ENCODE results near the gene TMEM121.

Gene TMEM121

GRCh38 chr14:105532735-105533141 lies 6.4 kb downstream of the TMEM121 start:
- peak; percentile 8 for DNase-seq
- Histone ChIP-seq H3K27ac (no peak overlapping the region), H3K27me3 (replicated peaks) (no peaks in the 10 kb centered on the region), H3K4me3 (ENCODE audit: low read depth, low read length) (no peak overlapping the region), H3K36me3 (replicated peaks) (no peaks in the 10 kb centered on the region)
- TF ChIP-seq, protein P1, sequence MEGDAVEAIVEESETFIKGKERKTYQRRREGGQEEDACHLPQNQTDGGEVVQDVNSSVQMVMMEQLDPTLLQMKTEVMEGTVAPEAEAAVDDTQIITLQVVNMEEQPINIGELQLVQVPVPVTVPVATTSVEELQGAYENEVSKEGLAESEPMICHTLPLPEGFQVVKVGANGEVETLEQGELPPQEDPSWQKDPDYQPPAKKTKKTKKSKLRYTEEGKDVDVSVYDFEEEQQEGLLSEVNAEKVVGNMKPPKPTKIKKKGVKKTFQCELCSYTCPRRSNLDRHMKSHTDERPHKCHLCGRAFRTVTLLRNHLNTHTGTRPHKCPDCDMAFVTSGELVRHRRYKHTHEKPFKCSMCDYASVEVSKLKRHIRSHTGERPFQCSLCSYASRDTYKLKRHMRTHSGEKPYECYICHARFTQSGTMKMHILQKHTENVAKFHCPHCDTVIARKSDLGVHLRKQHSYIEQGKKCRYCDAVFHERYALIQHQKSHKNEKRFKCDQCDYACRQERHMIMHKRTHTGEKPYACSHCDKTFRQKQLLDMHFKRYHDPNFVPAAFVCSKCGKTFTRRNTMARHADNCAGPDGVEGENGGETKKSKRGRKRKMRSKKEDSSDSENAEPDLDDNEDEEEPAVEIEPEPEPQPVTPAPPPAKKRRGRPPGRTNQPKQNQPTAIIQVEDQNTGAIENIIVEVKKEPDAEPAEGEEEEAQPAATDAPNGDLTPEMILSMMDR (IDR thresholded peaks at IDR 0.05; ENCODE audit: low read depth, low read length, missing control alignments): peak; percentile 66
- in situ Hi-C loops (cut with HindIII; ENCODE audit: low pct_ligation_motif_present, low sequenced_read_pairs): no loop called here

DNA sequence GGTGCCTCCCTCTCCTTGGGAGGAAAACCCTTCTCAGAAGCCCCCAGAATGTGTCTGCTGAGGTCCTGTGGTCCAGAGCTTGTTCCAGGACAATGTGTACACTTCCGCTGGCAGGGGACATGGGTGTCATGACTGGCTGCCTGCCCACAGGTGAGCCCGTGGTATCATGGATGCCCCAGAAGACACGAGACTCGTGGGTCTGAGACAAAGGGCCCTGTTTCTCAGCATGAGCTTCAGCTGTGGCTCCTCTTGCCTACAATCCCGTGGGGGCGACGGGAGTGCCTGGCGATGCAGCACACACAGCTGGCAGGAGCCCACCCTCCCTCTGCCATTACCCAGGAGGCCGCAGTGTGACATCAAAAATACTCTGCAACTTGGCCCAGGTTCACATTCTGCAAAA lies 7.0 kb downstream of the TMEM121 start:
- Histone ChIP-seq H3K27ac (no peak overlapping the region), H3K4me3 (ENCODE audit: low read depth, low read length) (no peak overlapping the region), H3K36me3 (replicated peaks) (no peaks in the 10 kb centered on the region), H3K27me3 (replicated peaks) (no peaks in the 10 kb centered on the region)
- TF ChIP-seq, protein P1 (IDR thresholded peaks at IDR 0.05; ENCODE audit: low read depth, low read length, missing control alignments): no peak
- in situ Hi-C loops (cut with HindIII; ENCODE audit: low pct_ligation_motif_present, low sequenced_read_pairs): no loop called here
- DNase-seq: no peak

- no peaks in the 10 kb centered on the region for H3K27me3 ChIP-seq (replicated peaks)
- no peak overlapping the region for H3K27ac ChIP-seq
- TF ChIP-seq, protein P1 (IDR thresholded peaks at IDR 0.05; ENCODE audit: low read depth, low read length, missing control alignments): no peak
- no peaks in the 10 kb centered on the region for H3K36me3 ChIP-seq (replicated peaks)
- no peak for DNase-seq
- H3K4me3 ChIP-seq (ENCODE audit: low read depth, low read length): no peak overlapping the region
- in situ Hi-C loops (cut with HindIII; ENCODE audit: low pct_ligation_motif_present, low sequenced_read_pairs): no loop called here
These were observed 7.6 kb downstream of the TMEM121 start for GRCh38 chr14:105533811-105534498.

GRCh38 chr14:105534586-105534985 lies 8.2 kb downstream of the TMEM121 start:
- no peak for DNase-seq
- TF ChIP-seq, protein P1 (IDR thresholded peaks at IDR 0.05; ENCODE audit: low read depth, low read length, missing control alignments): no peak
- Histone ChIP-seq H3K4me3 (ENCODE audit: low read depth, low read length) (no peak overlapping the region), H3K27ac (no peak overlapping the region), H3K27me3 (replicated peaks) (no peaks in the 10 kb centered on the region), H3K36me3 (replicated peaks) (no peaks in the 10 kb centered on the region)
- in situ Hi-C loops (cut with HindIII; ENCODE audit: low pct_ligation_motif_present, low sequenced_read_pairs): no loop called here

GRCh38 chr14:105536051-105536450 lies 9.7 kb downstream of the TMEM121 start:
- Histone ChIP-seq H3K4me3 (ENCODE audit: low read depth, low read length) (no peak overlapping the region), H3K36me3 (replicated peaks) (no peaks in the 10 kb centered on the region), H3K27ac (no peak overlapping the region), H3K27me3 (replicated peaks) (no peaks in the 10 kb centered on the region)
- in situ Hi-C loops (cut with HindIII; ENCODE audit: low pct_ligation_motif_present, low sequenced_read_pairs): no loop called here
- TF ChIP-seq, protein P1 (IDR thresholded peaks at IDR 0.05; ENCODE audit: low read depth, low read length, missing control alignments): no peak
- DNase-seq: no peak
